GM18861 (cell line): ENCODE data around the gene NTRK3.

Experiments
- ATAC-seq: cut with Tn5 transposase; IDR thresholded peaks from one replicate; pipeline ENCODE4 v1.9.1; 2021; ENCODE audit not compliant: unreplicated experiment

NTRK3 gene

GRCh38 chr15:87949575-87950223, 306.8 kb downstream of the NTRK3 start:
- ATAC-seq, result no peak

- no peak for ATAC-seq
Observed at GRCh38 chr15:87949151-87949574, 307.4 kb downstream of the NTRK3 start.

GRCh38 chr15:87947560-87947959, 309.0 kb downstream of the NTRK3 start:
- no peak for ATAC-seq

- no peak for ATAC-seq
Observed at GRCh38 chr15:87945246-87945645, 311.3 kb downstream of the NTRK3 start.

- ATAC-seq, result no peak
Observed at GRCh38 chr15:87944691-87945090, 311.8 kb downstream of the NTRK3 start.

GRCh38 chr15:87944050-87944449, 312.5 kb downstream of the NTRK3 start:
- no peak for ATAC-seq

GRCh38 chr15:87943626-87944025, 312.9 kb downstream of the NTRK3 start:
- no peak for ATAC-seq

GRCh38 chr15:87942316-87942715, 314.2 kb downstream of the NTRK3 start:
- no peak for ATAC-seq

- ATAC-seq, result no peak
Observed at GRCh38 chr15:87941606-87942005, 314.9 kb downstream of the NTRK3 start.

- ATAC-seq, result no peak
Observed at GRCh38 chr15:87940768-87941167, 315.8 kb downstream of the NTRK3 start.

GRCh38 chr15:87939848-87940457, 316.6 kb downstream of the NTRK3 start:
- no peak for ATAC-seq

- ATAC-seq, result no peak
Observed at GRCh38 chr15:87938031-87938430, 318.5 kb downstream of the NTRK3 start.

GRCh38 chr15:87935583-87935982, 321.0 kb downstream of the NTRK3 start:
- no peak for ATAC-seq

GRCh38 chr15:87931584-87931983, 325.0 kb downstream of the NTRK3 start:
- ATAC-seq, result no peak

- ATAC-seq, result no peak
Observed at GRCh38 chr15:87930457-87930856, 326.1 kb downstream of the NTRK3 start.

- ATAC-seq, result no peak
Observed at GRCh38 chr15:87929841-87930240, 326.7 kb downstream of the NTRK3 start.

- no peak for ATAC-seq
Observed at GRCh38 chr15:87924433-87924832, 332.1 kb downstream of the NTRK3 start.

- ATAC-seq, result no peak
Observed at GRCh38 chr15:87919064-87919463, 337.5 kb downstream of the NTRK3 start.

- ATAC-seq, result no peak
Observed at GRCh38 chr15:87917480-87917879, 339.1 kb downstream of the NTRK3 start.

GRCh38 chr15:87916208-87916607, 340.3 kb downstream of the NTRK3 start:
- ATAC-seq, result no peak

GRCh38 chr15:87910301-87910700, 346.2 kb downstream of the NTRK3 start:
- no peak for ATAC-seq

- no peak for ATAC-seq
Observed at GRCh38 chr15:87907676-87908446, 348.7 kb downstream of the NTRK3 start.
